B cell (primary cell): Measurements from ENCODE around the gene VWA3A.

Experiments
- CTCF ChIP-seq: fragments of 200-600 bp; IDR thresholded peaks from one replicate; pipeline ENCODE4 v1.8.0; 2022; ENCODE audit warnings: antibody characterized with exemption, mild to moderate bottlenecking
- EZH2 ChIP-seq: IDR thresholded peaks from 2 replicates; pipeline ENCODE4 v1.6.1; 2012; ENCODE audit warnings: borderline replicate concordance, low read depth, mild to moderate bottlenecking, moderate library complexity, low read length; ENCODE audit not compliant: insufficient read depth, poor library complexity, severe bottlenecking

GRCh38 chr16:22092143-22092933, at the start of gene VWA3A:
- no peak for TF ChIP-seq EZH2
- TF ChIP-seq CTCF, result no peak
